ENCODE results near the gene ST3GAL4. TPM values are rescaled to one million over a fixed set of nuclear protein-coding genes. Genes with fewer than 3 reads are reported as not detected.

The ST3GAL4 gene
- total and polyA plus RNA-seq, 2 of the 8 experiments (the other 6 are each of a cell fraction or from before 2014, with no cell fraction given) = 15.6 to 20.0 TPM

- Histone ChIP-seq H3K23me2 (ENCODE audit: low read depth, low read length) (peaks cover 13% of the 10 kb centered on the region), H4K8ac (ENCODE audit: extremely low read depth, insufficient read depth, low read length) (no peak overlapping the region), H4K91ac (replicated peaks; ENCODE audit: insufficient read length, low read length) (peak overlapping the region; percentile 3), H2BK15ac (ENCODE audit: low read length) (no peak overlapping the region), H3K9me3 (ENCODE audit: insufficient read depth in 2 of 2, low read depth in 1 of 2, low read length in 1 of 2) (no peaks in the 10 kb centered on the region), H2BK20ac (ENCODE audit: low read length) (no peak overlapping the region), H3K79me2 (ENCODE audit: control insufficient read depth in 1 of 2, insufficient read depth in 2 of 2, low read length in 2 of 2) (peaks cover 2 to 36% of the 10 kb centered on the region in 2 experiments; a peak in 3 of 4 replicates), H2BK12ac (ENCODE audit: low read depth, low read length) (no peak overlapping the region), H3K27me3 (replicated peaks in 1 of 4; ENCODE audit: control insufficient read depth in 3 of 4, extremely low read depth in 1 of 4, insufficient read depth in 3 of 4, low read length in 3 of 4) (no peaks in the 10 kb centered on the region), H3K4me3 (ENCODE audit: extremely low read depth in 1 of 4, insufficient read depth in 2 of 4, low read depth in 3 of 4, low read length in 4 of 4) (peak overlapping the region in 1 of 4 experiments; percentile 82; a peak in 1 of 8 replicates), H2BK5ac (ENCODE audit: low read depth, low read length) (no peak overlapping the region), H4K5ac (ENCODE audit: insufficient read length, low read depth, low read length) (no peak overlapping the region), H3K14ac (ENCODE audit: insufficient read length) (no peak overlapping the region), H3K9ac (replicated peaks in 1 of 4; ENCODE audit: extremely low read depth in 1 of 4, low read depth in 3 of 4, low read length in 3 of 4) (no peak overlapping the region), H3K4me1 (replicated peaks in 1 of 4; ENCODE audit: control insufficient read depth in 3 of 4, insufficient read depth in 4 of 4, low read length in 3 of 4) (peaks cover 3 to 27% (median 15%) of the 10 kb centered on the region in 4 experiments; a peak in 6 of 7 replicates), H2BK120ac (replicated peaks; ENCODE audit: low read depth, low read length) (no peak overlapping the region), H3K56ac (replicated peaks; ENCODE audit: insufficient read length, low read depth, low read length) (no peak overlapping the region), H2AFZ (ENCODE audit: low read length) (no peak overlapping the region), H2AK5ac (ENCODE audit: low read depth, low read length) (0 out of 2 replicates have a peak overlapping the region, but pooled peaks have one; percentile 24), H3K4ac (replicated peaks; ENCODE audit: insufficient read length, low read depth, low read length) (no peak overlapping the region), H3K4me2 (ENCODE audit: insufficient read depth in 1 of 2, low read depth in 2 of 2, low read length in 2 of 2) (peak overlapping the region in 1 of 2 experiments; percentile 92; a peak in 1 of 4 replicates), H4K20me1 (replicated peaks in 1 of 2; ENCODE audit: control insufficient read depth in 1 of 2, insufficient read depth in 2 of 2, low read length in 2 of 2) (peaks cover 0 to 2% of the 10 kb centered on the region in 2 experiments), H3K18ac (ENCODE audit: extremely low read depth, low read length) (no peak overlapping the region), H3K27ac (ENCODE audit: low read depth, low read length) (no peak overlapping the region), H3K36me3 (ENCODE audit: control insufficient read depth in 2 of 4, insufficient read depth in 4 of 4, low read length in 3 of 4) (no peaks in the 10 kb centered on the region), H3K23ac (ENCODE audit: insufficient read length) (no peak overlapping the region), H3K79me1 (ENCODE audit: low read depth, low read length) (peaks cover 12% of the 10 kb centered on the region)
- POLR2A ChIA-PET (ENCODE audit: partially characterized antibody) = interaction anchor here (0.7 to 1.6 kb wide), 6 partner anchors 10 to 72 kb away, joined by 3 to 4 read pairs (median 3); no protein-coding TSS in a partner anchor
- CTCF ChIA-PET (ENCODE audit: partially characterized antibody) = interaction anchor here (0.9 to 3.0 kb wide), 11 partner anchors 9 to 50 kb away, joined by 3 to 17 read pairs (median 4); no protein-coding TSS in a partner anchor
- TF ChIP-seq GTF2F1 (IDR thresholded peaks at IDR 0.05; ENCODE audit: borderline replicate concordance, low read depth, low read length) (no peak), JUND (IDR thresholded peaks at IDR 0.05; ENCODE audit: low read length) (no peak), TAF1 (IDR thresholded peaks at IDR 0.05; ENCODE audit: low read depth, low read length) (no peak), KDM4A (IDR thresholded peaks at IDR 0.05; ENCODE audit: low read depth, low read length, severe bottlenecking) (no peak), EZH2 (IDR thresholded peaks at IDR 0.05; ENCODE audit: low read depth, low read length, severe bottlenecking) (no peak), CHD1 (IDR thresholded peaks at IDR 0.05; ENCODE audit: low read depth, low read length) (no peak)
- FAIRE-seq (no peak), DNase-seq (ENCODE audit: low read depth in 1 of 2, low spot score in 2 of 2) (no peak)
- 88% methylated on average over 17 of the region's 17 CpGs; no CpG with 5 or more reads in 1 of the 2 experiments for WGBS, 2 experiments (ENCODE audit: extremely low coverage in 1 of 2, insufficient coverage in 1 of 2, insufficient read length in 1 of 2, insufficient replicate concordance in 2 of 2, low coverage in 1 of 2, low lambda C conversion rate in 2 of 2, missing lambda C conversion rate in 1 of 2)
Measured at GRCh38 chr11:126357055-126357962, 1.8 kb downstream of the ST3GAL4 start.
